GM19452 (cell line): Measurements from ENCODE around the gene GPR171.

ENCODE experiments used
- ATAC-seq: cut with Tn5 transposase; IDR thresholded peaks from one replicate; pipeline ENCODE4 v1.9.1; 2021; ENCODE audit not compliant: unreplicated experiment

GPR171 gene

DNA sequence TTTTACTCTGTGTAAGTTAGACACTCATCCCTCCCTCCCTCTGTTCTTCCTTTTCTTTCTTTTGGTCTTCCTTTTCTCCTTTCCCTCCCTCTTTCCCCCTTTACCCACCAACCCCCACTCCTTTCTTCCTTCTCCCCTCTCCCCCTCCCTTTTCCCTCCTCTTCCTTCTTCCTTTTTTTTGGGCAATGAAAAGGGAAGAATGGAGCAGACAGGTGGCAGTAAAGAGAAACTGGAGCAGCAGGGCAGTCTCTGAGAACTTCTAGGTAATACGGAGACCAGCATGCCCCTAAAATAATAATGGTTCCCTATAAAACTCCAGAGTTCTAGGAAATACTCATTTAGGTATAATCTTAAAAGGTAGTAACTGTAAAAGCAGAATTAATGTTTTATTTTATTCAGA is 11.4 kb upstream of the GPR171 start:
- ATAC-seq = no peak

GRCh38 chr3:151213881-151214280 is 10.9 kb upstream of the GPR171 start:
- ATAC-seq = no peak

DNA sequence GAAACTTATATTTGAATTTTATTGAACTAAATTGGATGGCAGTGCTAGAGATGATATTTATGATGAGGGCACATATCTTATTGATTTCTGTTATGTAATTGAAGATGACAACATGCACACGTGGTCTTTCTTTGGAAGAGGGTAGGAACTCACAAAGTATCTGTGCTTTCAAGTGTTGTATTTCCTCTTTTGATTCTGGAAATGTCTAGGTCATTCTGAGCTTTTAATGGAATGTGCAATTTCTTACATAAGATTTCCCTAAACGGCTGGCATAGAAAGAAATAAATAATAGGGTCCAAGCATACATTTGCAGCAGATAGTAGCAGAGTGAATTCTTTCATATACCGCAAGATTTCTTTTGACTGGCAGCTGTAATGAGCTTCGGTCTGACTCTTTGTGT is 10.1 kb upstream of the GPR171 start:
- ATAC-seq = no peak

DNA sequence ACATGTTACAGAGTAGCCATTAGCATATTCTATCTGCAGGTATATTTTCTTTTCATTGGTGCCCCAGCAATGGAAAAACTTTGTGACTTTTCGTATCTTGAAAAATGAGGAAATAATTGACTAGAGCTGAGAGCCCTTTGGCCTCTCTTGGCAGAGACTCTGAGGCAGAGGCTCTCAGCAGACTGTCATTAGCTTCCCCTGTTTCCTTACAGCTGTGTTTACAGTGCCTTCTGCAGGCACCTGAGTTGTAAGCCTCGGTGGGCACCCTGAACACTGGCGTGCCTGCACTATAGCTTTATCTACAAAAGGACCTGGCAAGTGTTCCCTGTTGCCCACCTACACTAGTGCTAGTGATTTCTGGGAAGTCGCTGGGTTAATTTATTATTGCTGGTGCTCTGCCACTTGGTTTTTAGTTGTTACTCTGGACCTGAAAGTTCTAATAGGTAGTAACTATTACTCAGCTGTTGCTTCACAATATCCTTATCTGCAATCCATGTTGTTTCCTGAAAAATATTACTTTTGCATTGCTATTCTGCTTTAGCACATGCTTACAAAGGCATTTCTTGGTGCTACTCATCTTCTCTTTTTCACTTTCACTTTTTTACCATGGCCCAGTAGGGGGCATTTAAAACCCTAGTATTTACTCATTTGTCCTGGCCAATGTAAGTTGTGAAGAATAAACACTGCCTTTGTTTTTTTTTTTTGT is 7.8 kb upstream of the GPR171 start:
- ATAC-seq = peak; percentile 70

DNA sequence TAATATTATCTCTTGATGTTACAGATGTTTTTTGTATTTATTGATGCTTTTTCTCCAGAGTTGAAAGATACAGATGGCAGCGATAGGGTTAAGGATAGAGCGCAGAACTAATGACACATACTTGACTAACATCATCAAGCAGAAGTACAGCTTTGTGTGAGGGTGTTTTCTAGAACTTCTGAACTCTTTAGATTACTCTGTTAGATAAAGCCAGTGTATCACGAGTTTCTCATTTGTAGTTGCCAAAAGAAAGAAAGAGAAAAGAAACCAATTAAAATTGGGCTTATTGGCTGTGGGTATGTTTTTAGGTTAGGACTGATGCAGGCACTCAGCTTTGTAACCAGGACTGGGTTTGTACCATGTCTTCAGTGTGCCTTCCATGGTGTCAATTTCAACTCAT is 6.6 kb upstream of the GPR171 start:
- no peak for ATAC-seq

GRCh38 chr3:151206201-151206600 is 3.2 kb upstream of the GPR171 start:
- no peak for ATAC-seq

GRCh38 chr3:151205482-151205881 is 2.5 kb upstream of the GPR171 start:
- ATAC-seq = no peak

DNA sequence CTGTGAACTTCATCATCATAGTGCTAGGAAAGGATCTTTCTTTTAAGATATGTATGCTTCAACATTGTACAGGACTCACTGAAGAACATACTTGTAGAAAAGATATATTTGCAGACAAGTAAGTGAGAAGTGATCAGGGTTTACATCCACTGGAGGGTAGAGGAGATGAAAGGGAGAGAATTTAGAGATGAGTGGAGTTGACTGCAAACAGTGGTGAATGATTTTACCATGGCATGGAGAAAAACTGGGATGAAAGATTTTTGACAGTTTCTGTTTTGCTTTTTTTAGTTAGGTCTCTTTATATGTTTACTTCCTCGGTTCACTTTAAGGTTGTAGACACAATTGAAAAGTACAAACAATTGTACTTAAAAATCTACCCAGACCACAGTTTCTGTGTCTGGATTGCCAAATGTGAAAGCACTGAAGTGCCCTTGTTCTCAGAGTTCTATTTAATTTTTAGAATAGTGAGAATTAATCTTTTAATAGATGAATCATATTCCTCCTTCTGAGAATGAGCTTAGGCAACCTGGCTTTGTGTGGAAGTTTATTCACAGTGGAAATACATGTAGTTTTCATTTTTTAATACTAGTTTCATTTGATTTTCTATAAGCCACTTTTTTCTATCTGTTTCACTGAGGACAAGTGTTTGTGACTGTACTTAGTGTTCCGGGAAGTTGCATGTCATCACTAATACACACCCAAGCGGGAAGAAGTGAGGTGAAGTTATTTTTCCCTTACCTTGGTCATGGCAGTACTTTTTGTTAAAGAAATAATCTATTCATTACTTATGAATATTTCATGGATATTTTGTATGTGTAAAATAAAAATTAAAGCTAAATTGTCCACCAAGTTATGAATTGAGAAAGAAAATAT is 1.8 kb upstream of the GPR171 start:
- no peak for ATAC-seq

GRCh38 chr3:151201051-151201730 is 1.8 kb downstream of the GPR171 start:
- ATAC-seq = no peak

DNA sequence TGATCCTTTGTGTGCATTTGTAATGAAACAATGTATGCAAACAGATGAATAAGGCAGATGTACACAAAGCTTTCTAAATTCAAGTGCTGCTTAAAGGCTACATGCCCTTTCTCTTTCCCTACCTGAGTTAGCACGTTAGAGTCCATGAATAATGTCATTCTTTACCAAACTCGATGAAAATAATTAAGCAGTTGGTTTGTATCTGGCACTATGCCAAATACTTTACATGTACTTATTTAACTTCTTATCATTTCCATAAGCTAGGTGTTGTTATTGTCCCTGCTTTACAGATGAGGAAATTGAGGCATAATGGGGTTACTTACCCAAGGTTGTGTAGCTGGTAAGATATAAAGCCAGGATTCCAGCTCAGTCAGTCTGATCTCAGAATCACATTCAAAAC is 2.4 kb downstream of the GPR171 start:
- ATAC-seq = no peak

DNA sequence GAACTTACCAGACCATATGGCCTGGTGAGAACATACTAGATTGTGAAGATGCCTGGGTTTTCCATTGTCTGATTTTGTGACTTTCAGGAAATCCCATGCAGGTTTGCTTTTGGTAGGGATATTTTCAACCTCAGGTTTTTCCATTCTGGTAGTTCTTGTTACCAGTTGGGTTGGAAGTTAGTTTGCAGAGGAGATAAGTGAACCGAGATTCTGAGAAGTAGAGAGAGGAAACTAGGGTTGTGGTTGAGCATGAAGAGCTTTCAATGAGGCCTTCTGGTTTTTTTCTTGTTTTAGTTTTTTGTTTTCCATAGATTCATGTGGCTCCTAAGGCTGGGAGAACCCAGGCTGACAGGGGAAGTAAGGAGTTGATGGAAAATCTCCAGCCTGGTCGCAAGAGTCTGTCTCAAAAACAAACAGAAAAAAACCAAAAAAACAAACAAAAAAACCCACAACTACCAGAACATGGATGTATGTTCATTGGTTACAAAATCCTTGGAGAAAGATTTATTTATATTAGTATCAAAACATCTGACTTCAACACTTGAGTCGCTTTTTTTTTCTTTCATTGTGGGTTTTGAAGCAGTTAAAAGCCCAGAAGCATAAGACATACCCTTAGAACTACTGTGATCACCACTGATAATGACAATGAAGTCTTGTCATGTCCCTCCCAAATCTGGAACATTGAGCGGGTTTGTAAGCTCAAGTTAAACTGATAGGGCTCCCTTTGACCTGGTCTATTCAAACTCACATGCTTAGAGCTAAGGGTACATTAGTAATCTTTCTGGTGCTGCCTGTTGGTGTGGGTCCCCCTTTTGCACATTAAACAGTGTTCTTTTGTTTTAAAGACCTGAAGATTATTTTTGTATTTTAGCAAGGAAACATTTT is 3.2 kb downstream of the GPR171 start:
- no peak for ATAC-seq

DNA sequence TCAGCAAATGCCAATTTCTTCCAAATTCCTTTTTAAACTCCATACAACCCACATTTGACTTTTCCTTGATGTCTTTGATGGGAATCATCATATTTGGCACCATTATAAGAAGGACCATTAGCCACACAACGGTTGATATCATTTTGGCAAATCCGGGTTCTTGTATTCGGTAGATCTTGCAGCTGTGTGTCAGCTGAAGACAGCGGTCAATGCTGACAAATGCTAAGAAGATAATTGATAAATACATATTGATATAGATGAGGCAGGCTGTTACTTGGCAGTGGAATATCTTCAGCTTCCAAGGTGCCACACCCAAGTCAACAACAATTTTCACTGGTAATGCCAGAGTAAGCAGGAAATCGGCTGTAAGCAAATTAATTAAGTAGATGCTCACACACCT is 4.2 kb downstream of the GPR171 start:
- no peak for ATAC-seq

- ATAC-seq = no peak
Measured at GRCh38 chr3:151197981-151198767, 4.8 kb downstream of the GPR171 start.

DNA sequence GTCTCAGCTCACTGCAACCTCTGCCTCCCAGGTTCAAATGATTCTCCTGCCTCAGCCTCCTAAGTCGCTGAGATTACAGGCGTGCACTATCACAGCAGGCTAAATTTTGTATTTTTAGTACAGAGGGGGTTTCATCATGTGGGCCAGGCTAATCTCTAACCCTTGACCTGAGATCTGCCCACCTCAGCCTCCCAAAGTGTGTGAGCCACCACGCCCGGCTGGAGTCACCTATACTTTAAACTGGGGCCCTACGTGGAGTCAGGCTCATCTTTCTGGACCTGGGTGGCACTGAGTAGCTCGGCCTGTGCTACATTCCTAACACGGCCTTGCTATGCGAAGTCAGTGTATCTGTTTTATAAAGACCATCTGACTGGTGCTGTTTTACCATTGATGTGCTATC is 5.8 kb downstream of the GPR171 start:
- no peak for ATAC-seq

- ATAC-seq = no peak
Measured at GRCh38 chr3:151196434-151196833, 6.6 kb downstream of the GPR171 start.

DNA sequence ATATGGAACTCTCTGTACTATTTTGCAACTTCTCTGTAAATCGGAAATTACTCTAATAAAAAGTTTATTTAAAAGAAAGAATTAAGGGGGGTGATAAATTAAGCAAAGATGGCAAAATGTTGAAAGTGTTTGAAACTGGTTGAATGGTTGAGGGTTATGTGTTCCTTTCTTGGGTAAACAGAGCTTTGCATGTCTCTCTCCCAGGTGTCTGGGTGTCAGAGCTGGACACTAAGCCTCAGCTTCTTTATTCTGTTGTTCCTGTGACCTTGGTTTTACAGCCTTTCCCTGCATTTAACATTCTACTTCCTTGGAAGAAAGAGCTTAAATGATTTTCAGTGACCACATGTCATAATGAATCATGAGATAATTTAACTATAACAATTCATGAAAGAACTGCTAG is 7.2 kb downstream of the GPR171 start:
- no peak for ATAC-seq

DNA sequence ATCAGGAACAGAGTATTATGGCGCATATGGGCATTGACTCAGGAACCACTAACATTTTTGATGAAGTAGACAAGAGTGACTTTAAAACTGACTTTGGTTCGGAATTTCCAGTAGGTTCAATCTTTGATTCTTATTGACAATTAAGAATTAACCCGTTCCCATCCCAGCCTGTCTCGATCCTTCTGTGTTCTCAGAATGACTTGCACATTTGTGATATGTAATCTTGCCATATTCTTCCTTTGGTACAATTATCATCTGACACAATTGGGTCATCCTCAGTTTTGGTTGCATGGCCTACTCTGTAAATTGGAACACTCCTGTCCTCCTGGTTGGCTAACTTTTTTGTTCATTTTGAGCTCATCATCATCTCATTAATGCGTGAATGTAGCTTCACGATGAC is 10.5 kb downstream of the GPR171 start:
- ATAC-seq = no peak

DNA sequence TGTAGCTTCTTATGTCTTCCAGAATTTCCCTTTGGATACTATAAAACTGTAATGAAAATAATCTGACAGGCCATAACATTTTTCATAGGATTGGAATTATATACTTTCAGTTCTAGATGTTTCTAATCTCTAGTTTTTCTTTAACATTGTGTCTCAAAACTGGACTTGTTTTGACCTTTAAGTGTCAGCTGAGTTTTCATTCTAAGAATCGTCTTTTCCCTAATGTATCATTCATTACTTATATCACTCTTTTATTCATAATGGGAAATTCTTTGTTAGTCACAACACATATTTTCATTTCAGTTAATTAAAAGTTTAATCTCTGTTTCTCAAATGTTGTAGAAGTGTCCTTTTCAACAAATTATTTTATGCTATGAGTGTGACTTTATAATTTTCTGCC is 11.9 kb downstream of the GPR171 start:
- ATAC-seq = no peak

- ATAC-seq = no peak
Measured at GRCh38 chr3:151183265-151183671, 19.7 kb downstream of the GPR171 start.
